ENCODE data around the gene SLCO3A1. TPM values are rescaled to one million over a fixed set of nuclear protein-coding genes. Genes with fewer than 3 reads are reported as not detected.

Gene SLCO3A1
- total and polyA plus RNA-seq, 12 donors, result 33.9 to 57.2 (median 46.4) TPM

GRCh38 chr15:91853948-91854638, 585 bp downstream of the SLCO3A1 start:
- WGBS, 2 donors, result 1% methylated on average over 54 to 60 of the region's 60 CpGs
- Histone ChIP-seq H3K27me3 (no peaks in the 10 kb centered on the region), H3K36me3 (peaks cover 0 to 8% (median 0%) of the 10 kb centered on the region in 9 donors), H3K27ac (peak overlapping the region; percentile 93 to 99 (median 97)), H3K4me3 (peak overlapping the region; percentile 69 to 89 (median 82)), H3K9me3 (no peaks in the 10 kb centered on the region), H3K4me1 (peaks cover 3 to 74% (median 57%) of the 10 kb centered on the region in 9 donors)
- intact Hi-C loops (cut with DNase I), result loop anchor here (1.0 to 10.0 kb wide), 20 partner anchors 73 to 552 kb away; no protein-coding TSS in a partner anchor
- peak; percentile 49 to 64 for DNase-seq
- ATAC-seq, result peak; percentile 29 to 67 (median 32)
- peak in 4 of 9 donors; percentile 15 to 51 (median 42) for TF ChIP-seq CTCF (IDR thresholded peaks at IDR 0.05)

- Histone ChIP-seq H3K4me3 (peak overlapping the region; percentile 69 to 89 (median 82)), H3K4me1 (peaks cover 3 to 74% (median 54%) of the 10 kb centered on the region in 9 donors), H3K27me3 (no peaks in the 10 kb centered on the region), H3K27ac (peak overlapping the region; percentile 93 to 99 (median 97)), H3K36me3 (peaks cover 0 to 10% (median 0%) of the 10 kb centered on the region in 9 donors), H3K9me3 (no peaks in the 10 kb centered on the region)
- DNase-seq (no peak), ATAC-seq (peak in 4 of 8 donors; percentile 1 to 13 (median 2))
- intact Hi-C loops (cut with DNase I), result loop anchor here in 9 of 10 donors (2.0 to 10.0 kb wide), 16 partner anchors 73 to 552 kb away; no protein-coding TSS in a partner anchor
- WGBS, 2 donors, result 27% methylated on average over 12 of the region's 12 CpGs
- no peak for TF ChIP-seq CTCF (IDR thresholded peaks at IDR 0.05)
These were observed 1.1 kb downstream of the SLCO3A1 start for GRCh38 chr15:91854639-91854990.

GRCh38 chr15:91855241-91855640, 1.7 kb downstream of the SLCO3A1 start:
- DNase-seq (no peak), ATAC-seq (no peak)
- intact Hi-C loops (cut with DNase I), result loop anchor here in 7 of 10 donors (2.0 to 10.0 kb wide), 10 partner anchors 80 to 550 kb away; no protein-coding TSS in a partner anchor
- TF ChIP-seq CTCF (IDR thresholded peaks at IDR 0.05), result no peak
- peaks cover 3 to 79% (median 59%) of the 10 kb centered on the region in 9 donors for H3K4me1 ChIP-seq
- H3K36me3 ChIP-seq, result peaks cover 0 to 10% (median 0%) of the 10 kb centered on the region in 9 donors
- 41 to 50% methylated on average over 6 of the region's 6 CpGs for WGBS, 2 donors
- H3K27me3 ChIP-seq, result no peaks in the 10 kb centered on the region
- H3K9me3 ChIP-seq, result no peaks in the 10 kb centered on the region
- peak overlapping the region in 9 of 10 donors; percentile 69 to 89 (median 83) for H3K4me3 ChIP-seq
- peak overlapping the region in 8 of 10 donors; percentile 94 to 99 (median 98) for H3K27ac ChIP-seq

- peaks cover 0 to 14% (median 0%) of the 10 kb centered on the region in 9 donors for H3K36me3 ChIP-seq
- peak overlapping the region in 9 of 10 donors; percentile 17 to 99 (median 97) for H3K27ac ChIP-seq
- ATAC-seq (peak in 1 of 8 donors; percentile 9), DNase-seq (no peak)
- no peaks in the 10 kb centered on the region for H3K9me3 ChIP-seq
- no peaks in the 10 kb centered on the region for H3K27me3 ChIP-seq
- intact Hi-C loops (cut with DNase I), result loop anchor here in 8 of 10 donors (2.0 to 10.0 kb wide), 10 partner anchors 79 to 551 kb away; no protein-coding TSS in a partner anchor
- WGBS, 2 donors, result 50 to 60% methylated on average over 14 of the region's 14 CpGs
- H3K4me3 ChIP-seq, result peak overlapping the region in 7 of 10 donors; percentile 69 to 88 (median 82)
- TF ChIP-seq CTCF (IDR thresholded peaks at IDR 0.05), result peak in 6 of 9 donors; percentile 7 to 40 (median 26)
- peaks cover 3 to 81% (median 65%) of the 10 kb centered on the region in 9 donors for H3K4me1 ChIP-seq
These were observed 2.4 kb downstream of the SLCO3A1 start for GRCh38 chr15:91855684-91856489.

All from heart right ventricle (tissue), 16 donors.